H1 (cell line): ENCODE data around the gene TOP2B. TPM values are rescaled to one million over a fixed set of nuclear protein-coding genes. Genes with fewer than 3 reads are reported as not detected.

Source experiments
- CTCF ChIA-PET: fragments of 300-600 bp; sonication (Branson Sonifier 250); formaldehyde crosslinking; loops from one replicate; lab custom pipeline; 2021; ENCODE audit not compliant: partially characterized antibody; lab: Charles Lee
- POLR2A ChIA-PET: fragments of 300-600 bp; sonication (Branson Sonifier 250); formaldehyde crosslinking; loops from one replicate; lab custom pipeline; 2021; ENCODE audit warnings: inconsistent platforms; ENCODE audit not compliant: partially characterized antibody; lab: Charles Lee
- DNase-seq, 2 experiments: peaks; one replicate each; pipeline versions ENCODE4 v3.0.0 to v3.0.0-alpha.2; 2010 to 2022; ENCODE audit warnings: low spot score in 2 of 2, low read depth in 1 of 2, mixed read lengths in 1 of 2
- FAIRE-seq: peaks from 2 replicates; lab custom pipeline; 2011; peaks lifted over from hg19 to GRCh38; lab: Jason Lieb, UNC
- H2AFZ ChIP-seq: 2 replicates; pipeline ENCODE4 v1.8.1; 2012; ENCODE audit warnings: low read length, inconsistent platforms
- H2AK5ac ChIP-seq: 2 replicates; pipeline ENCODE4 v1.6.1; 2013; ENCODE audit warnings: low read depth, low read length
- H2BK120ac ChIP-seq: replicated peaks from 2 replicates; pipeline ENCODE3; 2013; ENCODE audit warnings: low read depth, low read length, inconsistent platforms
- H2BK12ac ChIP-seq: 2 replicates; pipeline ENCODE4 v1.6.1; 2013; ENCODE audit warnings: low read depth, low read length
- H2BK15ac ChIP-seq: 2 replicates; pipeline ENCODE4 v1.6.1; 2013; ENCODE audit warnings: low read length
- H2BK20ac ChIP-seq: 2 replicates; pipeline ENCODE4 v1.6.1; 2013; ENCODE audit warnings: low read length
- H2BK5ac ChIP-seq: 2 replicates; pipeline ENCODE4 v1.6.1; 2013; ENCODE audit warnings: low read depth, low read length
- H3K14ac ChIP-seq: 2 replicates; pipeline ENCODE4 v1.6.1; 2013; ENCODE audit warnings: inconsistent platforms; ENCODE audit not compliant: insufficient read length
- H3K18ac ChIP-seq: 2 replicates; pipeline ENCODE4 v1.6.1; 2013; ENCODE audit warnings: low read length; ENCODE audit errors: extremely low read depth
- H3K23ac ChIP-seq: 2 replicates; pipeline ENCODE4 v1.6.1; 2013; ENCODE audit warnings: inconsistent platforms; ENCODE audit not compliant: insufficient read length
- H3K23me2 ChIP-seq: 2 replicates; pipeline ENCODE4 v1.6.1; 2013; ENCODE audit warnings: low read depth, low read length
- H3K27ac ChIP-seq: 2 replicates; pipeline ENCODE4 v1.6.1; 2011; ENCODE audit warnings: low read depth, low read length, inconsistent platforms
- H3K27me3 ChIP-seq, 4 experiments: replicated peaks in 1 of 4; 1 replicate in 1 of 4; 2 replicates in 3 of 4; pipeline versions ENCODE4 v1.6.1 to v1.8.1; 2011 to 2013; ENCODE audit warnings: low read length in 3 of 4, mild to moderate bottlenecking in 3 of 4, inconsistent platforms in 2 of 4, mixed read lengths in 2 of 4, moderate library complexity in 1 of 4; ENCODE audit not compliant: control insufficient read depth in 3 of 4, insufficient read depth in 3 of 4; ENCODE audit errors: extremely low read depth in 1 of 4
- H3K36me3 ChIP-seq, 4 experiments: 2 replicates each; pipeline versions ENCODE4 v1.6.1 to v1.8.1; 2011 to 2013; ENCODE audit warnings: mild to moderate bottlenecking in 4 of 4, low read length in 3 of 4, moderate library complexity in 2 of 4, control low read depth in 1 of 4, inconsistent platforms in 1 of 4; ENCODE audit not compliant: insufficient read depth in 4 of 4, control insufficient read depth in 2 of 4
- H3K4ac ChIP-seq: replicated peaks from 2 replicates; pipeline ENCODE3; 2013; ENCODE audit warnings: low read length, low read depth, mixed read lengths, inconsistent platforms; ENCODE audit not compliant: insufficient read length
- H3K4me1 ChIP-seq, 4 experiments: replicated peaks in 1 of 4; 1 replicate in 1 of 4; 2 replicates in 3 of 4; pipeline versions ENCODE4 v1.6.1 to v1.8.1; 2011 to 2013; ENCODE audit warnings: low read length in 3 of 4, inconsistent platforms in 2 of 4, mixed read lengths in 1 of 4; ENCODE audit not compliant: insufficient read depth in 4 of 4, control insufficient read depth in 3 of 4
- H3K4me2 ChIP-seq, 2 experiments: 2 replicates each; pipeline versions ENCODE4 v1.6.1 to v1.8.1; 2011 to 2013; ENCODE audit warnings: low read depth in 2 of 2, low read length in 2 of 2, control low read depth in 1 of 2, inconsistent platforms in 1 of 2, mild to moderate bottlenecking in 1 of 2; ENCODE audit not compliant: insufficient read depth in 1 of 2
- H3K4me3 ChIP-seq, 4 experiments: fragments of 200-600, 300-600 bp in 1 of 4; sonication (generic), shearing (Covaris generic), sonication (Bioruptor Twin) in 1 of 4; 2 replicates each; pipeline versions ENCODE4 v1.5.1 to v1.8.1; 2011 to 2016; ENCODE audit warnings: low read length in 4 of 4, low read depth in 3 of 4, control low read depth in 2 of 4, inconsistent platforms in 2 of 4, mild to moderate bottlenecking in 2 of 4, mixed read lengths in 1 of 4, moderate library complexity in 1 of 4; ENCODE audit not compliant: insufficient read depth in 2 of 4; ENCODE audit errors: extremely low read depth in 1 of 4
- H3K56ac ChIP-seq: replicated peaks from 2 replicates; pipeline ENCODE3; 2013; ENCODE audit warnings: low read depth, mild to moderate bottlenecking, mixed read lengths, low read length, inconsistent platforms; ENCODE audit not compliant: insufficient read length
- H3K79me1 ChIP-seq: 2 replicates; pipeline ENCODE4 v1.6.1; 2013; ENCODE audit warnings: low read depth, low read length, control low read depth
- H3K79me2 ChIP-seq, 2 experiments: 2 replicates each; pipeline versions ENCODE4 v1.6.1 to v1.8.1; 2012 to 2013; ENCODE audit warnings: low read length in 2 of 2, mild to moderate bottlenecking in 2 of 2, inconsistent platforms in 1 of 2; ENCODE audit not compliant: insufficient read depth in 2 of 2, control insufficient read depth in 1 of 2
- H3K9ac ChIP-seq, 4 experiments: replicated peaks in 1 of 4; 1 replicate in 1 of 4; 2 replicates in 3 of 4; pipeline versions ENCODE4 v1.6.1 to v1.8.1; 2011 to 2013; ENCODE audit warnings: low read depth in 3 of 4, low read length in 3 of 4, control low read depth in 2 of 4, mild to moderate bottlenecking in 2 of 4, moderate library complexity in 2 of 4, inconsistent platforms in 1 of 4; ENCODE audit errors: extremely low read depth in 1 of 4
- H3K9me3 ChIP-seq, 2 experiments: 2 replicates each; pipeline versions ENCODE4 v1.6.1 to v1.8.1; 2012 to 2013; ENCODE audit warnings: mild to moderate bottlenecking in 2 of 2, moderate library complexity in 2 of 2, control low read depth in 1 of 2, inconsistent platforms in 1 of 2, low read depth in 1 of 2, low read length in 1 of 2, mixed read lengths in 1 of 2; ENCODE audit not compliant: insufficient read depth in 2 of 2
- H4K20me1 ChIP-seq, 2 experiments: replicated peaks in 1 of 2; 2 replicates each; pipeline versions ENCODE3 to v1.8.1; 2011 to 2013; ENCODE audit warnings: inconsistent platforms in 2 of 2, low read length in 2 of 2, mild to moderate bottlenecking in 1 of 2; ENCODE audit not compliant: insufficient read depth in 2 of 2, control insufficient read depth in 1 of 2
- H4K5ac ChIP-seq: 2 replicates; pipeline ENCODE4 v1.6.1; 2013; ENCODE audit warnings: low read length, low read depth, mixed read lengths, inconsistent platforms; ENCODE audit not compliant: insufficient read length
- H4K8ac ChIP-seq: 2 replicates; pipeline ENCODE4 v1.8.0; 2013; ENCODE audit warnings: mild to moderate bottlenecking, moderate library complexity, low read length, inconsistent platforms; ENCODE audit not compliant: insufficient read depth; ENCODE audit errors: extremely low read depth
- H4K91ac ChIP-seq: replicated peaks from 2 replicates; pipeline ENCODE3; 2013; ENCODE audit warnings: low read length, mixed read lengths, inconsistent platforms; ENCODE audit not compliant: insufficient read length
- FOSL1 ChIP-seq: IDR thresholded peaks from 2 replicates; pipeline ENCODE4 v1.6.1; 2011; ENCODE audit warnings: mild to moderate bottlenecking, low read depth, low read length, moderate library complexity; ENCODE audit not compliant: insufficient read depth
- GTF2F1 ChIP-seq: IDR thresholded peaks from 2 replicates; pipeline ENCODE4 v1.6.1; 2012; ENCODE audit warnings: low read depth, low read length, improper control_type of control experiment, borderline replicate concordance
- PHF8 ChIP-seq: fragments of 200-600 bp; sonication (generic); conservative IDR thresholded peaks from 2 replicates; pipeline ENCODE4 v1.7.1; 2012; ENCODE audit warnings: low read depth, mild to moderate bottlenecking, inconsistent platforms, low read length, moderate library complexity
- SAP30 ChIP-seq: fragments of 300-600 bp; sonication (generic); IDR thresholded peaks from 2 replicates; pipeline ENCODE4 v1.7.1; 2012; ENCODE audit warnings: low read length, moderate library complexity, mild to moderate bottlenecking, inconsistent platforms; ENCODE audit not compliant: insufficient read depth, insufficient replicate concordance
- WGBS, 2 experiments: shearing (Covaris generic) in 1 of 2; methylation state at CpG; one replicate each; pipeline versions ENCODE4 v1.1.6 to v1.1.7; 2013 to 2015; ENCODE audit warnings: low lambda C conversion rate in 2 of 2, mixed read lengths in 2 of 2, inconsistent platforms in 1 of 2, low coverage in 1 of 2, missing lambda C conversion rate in 1 of 2; ENCODE audit not compliant: insufficient replicate concordance in 2 of 2, insufficient coverage in 1 of 2, insufficient read length in 1 of 2; ENCODE audit errors: extremely low coverage in 1 of 2, missing lambda C conversion rate in 1 of 2; 5-methylcytosine and 5-hydroxymethylcytosine counted together
- polyA plus RNA-seq, 7 experiments: library from polyadenylated mRNA; depleted of rRNA in 3 of 7; stranded (reverse) in 5 of 7; unstranded in 2 of 7; fragments of >200 nt in 5 of 7; fragments of 200-250 nt in 2 of 7; gene quantifications; 1 replicate in 5 of 7; 2 replicates in 1 of 7; 4 replicates in 1 of 7; pipeline versions ENCODE4 v1.2.1 to v1.2.3, GENCODE V29; 2011 to 2013; ENCODE audit warnings: missing spikeins in 2 of 7, mixed read lengths in 2 of 7
- total RNA-seq: library from RNA; stranded (reverse); fragmentation: NEBNext Ultra II Directional; extraction: Animal tissue kit (Norgen Biotek cat#: 25700); gene quantifications from 2 replicates; pipeline ENCODE4 v1.2.1, GENCODE V29; 2021
- TF ChIP-seq, protein P1 (sequence below): IDR thresholded peaks from 2 replicates; pipeline ENCODE4 v1.6.1; 2011; ENCODE audit warnings: low read length, improper control_type of control experiment
- TF ChIP-seq, protein P2 (sequence below), 3 experiments: IDR thresholded peaks; 1 replicate in 2 of 3; 2 replicates in 1 of 3; pipeline versions ENCODE4 v1.5.1 to v1.6.1; 2011; ENCODE audit warnings: low read length in 3 of 3, mild to moderate bottlenecking in 3 of 3, inconsistent platforms in 2 of 3, low read depth in 1 of 3, moderate library complexity in 1 of 3; ENCODE audit not compliant: insufficient read depth in 1 of 3; ENCODE audit errors: control extremely low read depth in 1 of 3

The TOP2B gene
- total and polyA plus RNA-seq, 2 of the 8 experiments (the other 6 are each of a cell fraction or from before 2014, with no cell fraction given) = 34.9 to 206 TPM

DNA sequence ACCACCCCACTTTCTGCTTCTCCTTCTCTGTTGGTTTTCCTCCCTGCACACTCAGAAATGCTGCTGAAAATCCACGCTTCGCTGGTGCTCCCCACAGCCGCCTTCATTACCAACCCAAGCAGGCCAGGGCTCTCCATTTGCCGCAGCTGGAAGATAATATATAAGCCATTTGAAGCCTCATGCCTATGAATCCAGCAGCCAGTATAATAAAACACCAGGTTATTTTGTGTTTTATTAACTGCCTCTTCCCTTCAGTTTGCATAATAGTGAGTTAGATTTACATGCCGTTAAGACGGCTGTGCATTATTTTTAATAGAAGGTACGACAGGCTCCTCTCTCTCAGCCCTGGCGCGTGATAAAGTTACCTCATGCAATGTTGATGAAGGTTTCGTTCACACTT lies 86.6 kb downstream of the TOP2B start:
- ChIA-PET POLR2A (no interaction called here), CTCF (interaction anchor here (0.5 to 12.1 kb wide), 8 partner anchors 11 to 735 kb away, joined by 3 to 138 read pairs (median 4); no protein-coding TSS in a partner anchor)
- 85% methylated on average over 10 of the region's 10 CpGs; no CpG with 5 or more reads in 1 of the 2 experiments for WGBS, 2 experiments
- Histone ChIP-seq H3K4me1 (no peaks in the 10 kb centered on the region; a peak in 1 of 7 replicates), H3K9me3 (no peaks in the 10 kb centered on the region), H3K9ac (no peak overlapping the region), H4K20me1 (no peaks in the 10 kb centered on the region), H3K56ac (no peak overlapping the region), H3K27me3 (no peaks in the 10 kb centered on the region), H2BK15ac (no peak overlapping the region), H2BK20ac (no peak overlapping the region), H3K27ac (no peak overlapping the region), H3K4ac (no peak overlapping the region), H3K79me1 (no peaks in the 10 kb centered on the region), H2AFZ (no peak overlapping the region), H2BK5ac (no peak overlapping the region), H3K4me2 (no peak overlapping the region), H3K18ac (no peak overlapping the region), H2AK5ac (no peak overlapping the region), H3K23ac (no peak overlapping the region), H4K5ac (no peak overlapping the region), H3K23me2 (no peaks in the 10 kb centered on the region), H4K91ac (no peak overlapping the region), H2BK120ac (no peak overlapping the region), H3K14ac (no peak overlapping the region), H3K36me3 (no peaks in the 10 kb centered on the region), H3K4me3 (no peak overlapping the region), H4K8ac (no peak overlapping the region), H3K79me2 (no peaks in the 10 kb centered on the region), H2BK12ac (no peak overlapping the region)
- FAIRE-seq (no peak), DNase-seq (no peak)
- TF ChIP-seq GTF2F1 (no peak), FOSL1 (no peak), SAP30 (no peak), PHF8 (no peak)
- TF ChIP-seq, protein P1, sequence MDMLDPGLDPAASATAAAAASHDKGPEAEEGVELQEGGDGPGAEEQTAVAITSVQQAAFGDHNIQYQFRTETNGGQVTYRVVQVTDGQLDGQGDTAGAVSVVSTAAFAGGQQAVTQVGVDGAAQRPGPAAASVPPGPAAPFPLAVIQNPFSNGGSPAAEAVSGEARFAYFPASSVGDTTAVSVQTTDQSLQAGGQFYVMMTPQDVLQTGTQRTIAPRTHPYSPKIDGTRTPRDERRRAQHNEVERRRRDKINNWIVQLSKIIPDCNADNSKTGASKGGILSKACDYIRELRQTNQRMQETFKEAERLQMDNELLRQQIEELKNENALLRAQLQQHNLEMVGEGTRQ = no peak
- TF ChIP-seq, protein P2, sequence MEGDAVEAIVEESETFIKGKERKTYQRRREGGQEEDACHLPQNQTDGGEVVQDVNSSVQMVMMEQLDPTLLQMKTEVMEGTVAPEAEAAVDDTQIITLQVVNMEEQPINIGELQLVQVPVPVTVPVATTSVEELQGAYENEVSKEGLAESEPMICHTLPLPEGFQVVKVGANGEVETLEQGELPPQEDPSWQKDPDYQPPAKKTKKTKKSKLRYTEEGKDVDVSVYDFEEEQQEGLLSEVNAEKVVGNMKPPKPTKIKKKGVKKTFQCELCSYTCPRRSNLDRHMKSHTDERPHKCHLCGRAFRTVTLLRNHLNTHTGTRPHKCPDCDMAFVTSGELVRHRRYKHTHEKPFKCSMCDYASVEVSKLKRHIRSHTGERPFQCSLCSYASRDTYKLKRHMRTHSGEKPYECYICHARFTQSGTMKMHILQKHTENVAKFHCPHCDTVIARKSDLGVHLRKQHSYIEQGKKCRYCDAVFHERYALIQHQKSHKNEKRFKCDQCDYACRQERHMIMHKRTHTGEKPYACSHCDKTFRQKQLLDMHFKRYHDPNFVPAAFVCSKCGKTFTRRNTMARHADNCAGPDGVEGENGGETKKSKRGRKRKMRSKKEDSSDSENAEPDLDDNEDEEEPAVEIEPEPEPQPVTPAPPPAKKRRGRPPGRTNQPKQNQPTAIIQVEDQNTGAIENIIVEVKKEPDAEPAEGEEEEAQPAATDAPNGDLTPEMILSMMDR (IDR thresholded peaks at IDR 0.05; ENCODE audit: control extremely low read depth in 1 of 3, insufficient read depth in 1 of 3, low read depth in 1 of 3, low read length in 3 of 3) = no peak
